Psoas muscle (tissue), 8 donors: ENCODE results near the gene SPECC1L. TPM values are rescaled to one million over a fixed set of nuclear protein-coding genes. Genes with fewer than 3 reads are reported as not detected.

Experiments
- ATAC-seq, 4 donors: fragments of 200-7000 bp; cut with Tn5 transposase; one replicate each; pipeline ENCODE4 v1.9.1; 2020; ENCODE audit warnings: moderate library complexity in 3 of 4, mild to moderate bottlenecking in 2 of 4
- DNase-seq, 2 donors: peaks; one replicate each; pipeline ENCODE4 v3.0.0-alpha.2; 2020
- H3K27ac ChIP-seq: fragments of 200-600 bp; one replicate; pipeline ENCODE4 v1.8.0; 2022
- H3K27me3 ChIP-seq, 3 donors: fragments of 200-600 bp in 1 of 3; one replicate each; pipeline versions ENCODE4 v1.6.1 to v1.8.0; 2013 to 2022; ENCODE audit warnings: low read length in 2 of 3, mild to moderate bottlenecking in 2 of 3, moderate library complexity in 1 of 3; ENCODE audit not compliant: insufficient read depth in 3 of 3
- H3K36me3 ChIP-seq, 2 donors: fragments of 200-600 bp in 1 of 2; one replicate each; pipeline versions ENCODE4 v1.6.1 to v1.8.0; 2013 to 2022; ENCODE audit warnings: low read depth in 1 of 2, mild to moderate bottlenecking in 1 of 2, moderate library complexity in 1 of 2; ENCODE audit not compliant: insufficient read depth in 1 of 2
- H3K4me1 ChIP-seq: fragments of 200-600 bp; one replicate; pipeline ENCODE4 v1.8.0; 2022
- H3K4me3 ChIP-seq: fragments of 200-600 bp; one replicate; pipeline ENCODE4 v1.8.0; 2022; ENCODE audit warnings: mild to moderate bottlenecking
- H3K9me3 ChIP-seq: fragments of 200-600 bp; one replicate; pipeline ENCODE4 v1.8.0; 2022
- CTCF ChIP-seq: fragments of 200-600 bp; IDR thresholded peaks from one replicate; pipeline ENCODE4 v1.8.0; 2022; ENCODE audit warnings: antibody characterized with exemption
- WGBS, 3 donors: extraction: QIAGEN DNeasy Blood & Tissue Kit; methylation state at CpG; one replicate each; pipeline versions ENCODE4 v1.1.6 to v1.1.7; 2013; 5-methylcytosine and 5-hydroxymethylcytosine counted together
- intact Hi-C, 2 donors: fragments of 100-400 bp; cut with DNase I; formaldehyde crosslinking; loops; one replicate each; pipeline versions ENCODE4 v1.11.0 to v1.14.2; 2022
- polyA plus RNA-seq, 3 donors: library from polyadenylated mRNA; stranded (reverse); fragments of 200-250 nt; gene quantifications; one replicate each; pipeline ENCODE4 v1.2.3, GENCODE V29; 2013
- total RNA-seq, 4 donors: library from RNA; stranded (reverse); fragmentation: NEBNext Ultra II Directional in 2 of 4; extraction: Animal tissue kit (Norgen Biotek cat#: 25700) in 2 of 4; gene quantifications; one replicate each; pipeline versions ENCODE4 v1.2.1 to v1.2.4, GENCODE V29; 2021 to 2023
- donor health status: healthy with polysubstance abuse.
- donor health status: DM: no; HTN: no; CAD: no; lungs with moderate emphysema.
- donor health status: Bipolar disorder and iron deficiency.
- donor health status: healthy.
- donor health status: DM: yes; HTN: yes; CAD: no.
- donor health status: DM: no; HTN: no; CAD: no.
- donor health status: DM: no; HTN: no; CAD: no.
- donor health status: DM: yes; HTN: yes; CAD: no.

SPECC1L gene
- total and polyA plus RNA-seq, 7 donors: 6.8 to 29.9 (median 23.6) TPM

DNA sequence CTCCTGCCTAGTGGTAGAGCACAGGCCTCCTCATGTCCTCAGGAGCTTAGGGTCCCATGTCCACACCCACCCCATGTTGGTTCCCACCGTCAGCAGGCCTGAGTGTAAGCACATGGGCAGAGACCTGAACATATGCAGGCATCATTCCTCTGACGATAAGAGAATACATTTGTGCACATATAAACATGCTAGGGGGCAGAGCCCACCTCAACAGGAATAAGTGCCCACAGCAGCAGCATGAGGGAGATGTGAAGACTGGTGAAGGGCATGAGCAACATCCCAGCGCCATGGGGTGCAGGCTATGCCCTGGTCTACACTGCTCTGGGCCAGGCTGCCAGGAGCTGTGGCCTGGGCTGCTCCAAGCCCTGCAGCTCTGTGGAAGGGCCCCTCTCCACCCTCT lies 173.6 kb downstream of the SPECC1L start:
- peaks cover 11% of the 10 kb centered on the region for H3K4me1 ChIP-seq
- no peak for DNase-seq
- intact Hi-C loops: no loop called here
- ATAC-seq: no peak
- no peaks in the 10 kb centered on the region for H3K9me3 ChIP-seq
- WGBS, 3 donors: 97 to 100% (median 99%) methylated on average over 3 of the region's 3 CpGs
- no peak for TF ChIP-seq CTCF
- no peaks in the 10 kb centered on the region for H3K36me3 ChIP-seq
- H3K27ac ChIP-seq: no peak overlapping the region
- no peaks in the 10 kb centered on the region for H3K27me3 ChIP-seq
- no peak overlapping the region for H3K4me3 ChIP-seq

GRCh38 chr22:24444729-24445466 lies 174.3 kb downstream of the SPECC1L start:
- TF ChIP-seq CTCF: no peak
- DNase-seq: no peak
- H3K27me3 ChIP-seq: no peaks in the 10 kb centered on the region
- intact Hi-C loops: no loop called here
- no peak overlapping the region for H3K4me3 ChIP-seq
- WGBS, 3 donors: 73 to 76% (median 74%) methylated on average over 11 to 12 of the region's 12 CpGs
- H3K4me1 ChIP-seq: peaks cover 10% of the 10 kb centered on the region
- no peak for ATAC-seq
- H3K27ac ChIP-seq: no peak overlapping the region
- no peaks in the 10 kb centered on the region for H3K36me3 ChIP-seq
- no peaks in the 10 kb centered on the region for H3K9me3 ChIP-seq

GRCh38 chr22:24445481-24446259 lies 175.0 kb downstream of the SPECC1L start:
- Histone ChIP-seq H3K9me3 (no peaks in the 10 kb centered on the region), H3K4me1 (peaks cover 2% of the 10 kb centered on the region), H3K27ac (no peak overlapping the region), H3K27me3 (no peaks in the 10 kb centered on the region), H3K4me3 (no peak overlapping the region), H3K36me3 (no peaks in the 10 kb centered on the region)
- no peak for TF ChIP-seq CTCF
- ATAC-seq: no peak
- no peak for DNase-seq
- 68 to 76% (median 71%) methylated on average over 11 of the region's 11 CpGs for WGBS, 3 donors
- intact Hi-C loops: no loop called here

DNA sequence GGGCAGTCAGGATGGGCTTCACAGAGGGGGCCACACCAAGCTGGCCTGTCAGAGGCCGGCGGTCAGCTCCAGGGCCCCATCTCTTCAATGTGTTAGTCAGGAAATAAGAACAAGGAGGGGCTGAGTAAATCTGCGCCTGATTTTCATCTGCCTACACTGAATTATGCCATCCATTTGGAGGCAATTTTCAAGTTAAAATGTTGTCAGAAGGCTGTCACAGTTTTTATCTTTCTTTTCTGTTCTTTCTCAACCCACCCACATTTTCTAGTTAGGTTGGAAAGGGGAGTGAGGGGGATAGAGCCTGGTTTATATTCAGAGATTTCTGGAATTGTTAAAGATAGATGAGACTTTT lies 175.6 kb downstream of the SPECC1L start:
- ATAC-seq (no peak), DNase-seq (no peak)
- intact Hi-C loops: no loop called here
- WGBS, 3 donors: 93 to 100% (median 95%) methylated on average over 3 of the region's 3 CpGs
- Histone ChIP-seq H3K27ac (no peak overlapping the region), H3K4me1 (no peaks in the 10 kb centered on the region), H3K9me3 (no peaks in the 10 kb centered on the region), H3K4me3 (no peak overlapping the region), H3K36me3 (no peaks in the 10 kb centered on the region), H3K27me3 (no peaks in the 10 kb centered on the region)
- TF ChIP-seq CTCF: no peak
